ENCODE measurements around the gene IFIH1. TPM values are rescaled to one million over a fixed set of nuclear protein-coding genes. Genes with fewer than 3 reads are reported as not detected.

IFIH1 gene
- total and polyA plus RNA-seq, 9 of the 15 experiments (the other 6 are each of a cell fraction or from before 2014, with no cell fraction given), result 0.15 to 1.2 (median 0.60) TPM; not detected in 1

- no peaks in the 10 kb centered on the region for H3K27me3 ChIP-seq (ENCODE audit: control insufficient read depth in 2 of 2, insufficient read depth in 2 of 2, low read length in 2 of 2)
- BruUV-seq (replicated peaks), result no TSS peak
- no peak for DNase-seq (ENCODE audit: extremely low read depth in 1 of 4, low spot score in 3 of 4)
- no peak for FAIRE-seq
- H4K20me1 ChIP-seq (replicated peaks; ENCODE audit: control insufficient read depth, insufficient read depth, low read length), result no peaks in the 10 kb centered on the region
- H3K9me3 ChIP-seq (replicated peaks; ENCODE audit: control insufficient read depth, insufficient read depth, low read depth, low read length), result no peaks in the 10 kb centered on the region
- H3K9me1 ChIP-seq (ENCODE audit: control insufficient read depth, insufficient read depth, low read length), result no peaks in the 10 kb centered on the region
- intact Hi-C loops (cut with micrococcal nuclease), result no loop called here
- in situ Hi-C loops (cut with MboI), result loop anchor here (25.0 kb wide), 1 partner anchor 1051 kb away; no protein-coding TSS in a partner anchor
- no peaks in the 10 kb centered on the region for H3K36me3 ChIP-seq (ENCODE audit: control insufficient read depth, insufficient read depth, low read length)
- no peak for ATAC-seq
- WGBS (ENCODE audit: insufficient coverage, low coverage, missing lambda C conversion rate), result 0% methylated on average over 1 of the region's 1 CpG
- no peak overlapping the region for H3K9ac ChIP-seq (ENCODE audit: insufficient read depth in 1 of 2, low read depth in 2 of 2, low read length in 2 of 2)
- no peak overlapping the region for H3K27ac ChIP-seq (ENCODE audit: extremely low read depth, low read depth, low read length)
- H3K4me1 ChIP-seq (replicated peaks in 1 of 2; ENCODE audit: control insufficient read depth in 2 of 2, insufficient read depth in 2 of 2, low read length in 2 of 2), result no peaks in the 10 kb centered on the region
- no peak overlapping the region for H3K4me2 ChIP-seq (ENCODE audit: insufficient read depth, low read length)
- H3K79me2 ChIP-seq (ENCODE audit: control insufficient read depth, insufficient read depth, low read length), result no peaks in the 10 kb centered on the region
- ChIA-PET CTCF (ENCODE audit: low intra/inter-chr PET ratio) (no interaction called here), POLR2A (no interaction called here)
- TF ChIP-seq MTA1 (IDR thresholded peaks at IDR 0.05; ENCODE audit: borderline replicate concordance) (no peak), TGIF2 (CRISPR knock-in tag; IDR thresholded peaks at IDR 0.05) (no peak), SIN3A (IDR thresholded peaks at IDR 0.05; ENCODE audit: borderline replicate concordance in 2 of 2, control insufficient read depth in 1 of 2, low read depth in 2 of 2, low read length in 2 of 2) (no peak), MYC (IDR thresholded peaks at IDR 0.05; ENCODE audit: low read depth, low read length) (no peak), MYC (CRISPR knock-in tag; IDR thresholded peaks at IDR 0.05; ENCODE audit: borderline replicate concordance, low read depth) (no peak)
- no peak overlapping the region for H2AFZ ChIP-seq (ENCODE audit: low read depth, low read length)
- H3K4me3 ChIP-seq, result no peak overlapping the region
Observed at GRCh38 chr2:162312853-162313252, 5.6 kb downstream of the IFIH1 start.

Measured in K562 (cell line).